Activated CD4-positive, alpha-beta T cell treated with anti-CD3 and anti-CD28 coated beads, Interleukin-2, Interleukin-4, amounts not matched to agents 100 ng/mL and 50 ng/mL, durations not matched to agents 16 hours and 8 hours (primary cell): Measurements from ENCODE around the gene MEGF6.

ENCODE experiments used
- DNase-seq: peaks from one replicate; pipeline ENCODE4 v3.0.0-alpha.2; 2020; ENCODE audit warnings: low spot score

MEGF6 gene

GRCh38 chr1:3552751-3553150 lies 58.6 kb downstream of the MEGF6 start:
- no peak for DNase-seq

- no peak for DNase-seq
Measured at GRCh38 chr1:3552176-3552575, 59.1 kb downstream of the MEGF6 start.

DNA sequence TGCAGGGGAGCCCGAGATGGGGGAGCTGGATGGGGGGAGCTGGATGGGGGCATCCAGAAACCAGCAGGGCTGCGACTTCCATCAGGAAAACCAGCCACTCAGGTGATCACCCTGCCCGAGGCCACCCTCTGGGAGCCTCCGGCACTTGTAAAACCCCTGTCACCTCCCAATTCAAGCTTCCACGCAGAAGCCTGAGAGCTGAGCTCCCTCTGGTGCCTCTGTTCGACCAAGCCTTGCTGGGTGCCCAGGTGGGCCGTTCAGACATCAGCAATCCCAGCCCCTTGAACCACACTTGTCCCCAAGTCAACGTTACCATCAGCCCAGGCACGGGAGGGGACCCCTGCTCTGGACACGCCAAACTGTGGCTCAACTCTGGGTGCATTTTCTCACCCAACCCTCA lies 59.6 kb downstream of the MEGF6 start:
- DNase-seq: no peak

GRCh38 chr1:3551290-3551678 lies 60.0 kb downstream of the MEGF6 start:
- no peak for DNase-seq

- DNase-seq: no peak
Measured at GRCh38 chr1:3550511-3551289, 60.6 kb downstream of the MEGF6 start.

DNA sequence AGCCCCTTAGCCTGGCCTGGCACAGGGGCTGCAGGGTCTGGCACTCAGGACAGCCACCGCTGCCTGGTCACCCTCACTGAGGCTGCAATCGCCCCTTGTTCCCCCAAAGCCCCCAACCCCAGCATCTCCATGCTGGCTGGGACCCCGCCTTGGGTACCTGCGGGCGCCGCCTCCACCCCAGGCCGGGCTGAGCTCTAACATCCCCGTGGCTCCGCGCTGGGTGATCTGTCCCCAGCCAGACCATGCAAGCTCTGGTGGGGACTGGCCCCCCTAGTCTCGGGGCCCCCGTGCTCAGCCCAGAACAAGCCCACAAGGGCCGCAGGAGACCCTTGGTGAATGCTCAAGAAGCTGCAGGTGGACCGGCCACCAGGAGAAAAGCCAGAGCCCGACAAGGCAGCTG lies 62.4 kb downstream of the MEGF6 start:
- DNase-seq: no peak

- DNase-seq: no peak
Measured at GRCh38 chr1:3548156-3548893, 63.0 kb downstream of the MEGF6 start.

- DNase-seq: no peak
Measured at GRCh38 chr1:3547055-3548005, 64.0 kb downstream of the MEGF6 start.

GRCh38 chr1:3546048-3546384 lies 65.3 kb downstream of the MEGF6 start:
- DNase-seq: no peak

DNA sequence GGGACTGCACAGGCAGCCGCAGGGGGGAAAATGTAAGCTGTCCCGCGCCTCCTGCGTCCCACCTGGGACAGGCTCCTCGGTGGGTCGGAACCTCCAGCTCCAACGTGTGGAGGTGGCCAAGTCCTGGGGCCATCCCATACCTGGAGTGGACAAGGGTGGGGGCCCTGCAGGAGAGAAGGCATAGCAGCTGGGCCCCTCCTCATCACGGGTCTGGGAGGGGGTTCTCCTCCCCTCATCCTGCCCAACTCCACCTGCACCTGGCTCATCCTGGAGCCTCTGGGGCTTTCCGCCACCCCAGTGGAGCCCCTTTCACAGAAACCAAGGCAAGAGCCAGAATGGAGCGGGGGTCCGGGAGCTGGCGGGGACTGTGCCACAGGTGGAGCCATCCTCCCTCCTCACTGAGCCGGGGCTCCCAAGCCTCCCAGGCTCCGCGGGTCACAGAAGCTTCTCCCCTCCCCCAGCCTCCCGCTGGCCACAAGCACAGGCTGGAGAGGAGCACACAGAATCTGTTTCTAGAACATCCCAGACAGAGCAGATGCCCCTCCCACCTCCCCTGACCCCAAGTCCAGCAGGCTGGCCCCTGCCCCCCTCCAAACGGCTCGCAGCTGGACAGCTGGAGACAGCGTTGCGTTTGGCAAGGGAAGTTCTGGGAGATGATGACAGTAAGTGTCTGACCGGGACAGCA lies 65.8 kb downstream of the MEGF6 start:
- DNase-seq: no peak

- no peak for DNase-seq
Measured at GRCh38 chr1:3544040-3544977, 67.0 kb downstream of the MEGF6 start.

DNA sequence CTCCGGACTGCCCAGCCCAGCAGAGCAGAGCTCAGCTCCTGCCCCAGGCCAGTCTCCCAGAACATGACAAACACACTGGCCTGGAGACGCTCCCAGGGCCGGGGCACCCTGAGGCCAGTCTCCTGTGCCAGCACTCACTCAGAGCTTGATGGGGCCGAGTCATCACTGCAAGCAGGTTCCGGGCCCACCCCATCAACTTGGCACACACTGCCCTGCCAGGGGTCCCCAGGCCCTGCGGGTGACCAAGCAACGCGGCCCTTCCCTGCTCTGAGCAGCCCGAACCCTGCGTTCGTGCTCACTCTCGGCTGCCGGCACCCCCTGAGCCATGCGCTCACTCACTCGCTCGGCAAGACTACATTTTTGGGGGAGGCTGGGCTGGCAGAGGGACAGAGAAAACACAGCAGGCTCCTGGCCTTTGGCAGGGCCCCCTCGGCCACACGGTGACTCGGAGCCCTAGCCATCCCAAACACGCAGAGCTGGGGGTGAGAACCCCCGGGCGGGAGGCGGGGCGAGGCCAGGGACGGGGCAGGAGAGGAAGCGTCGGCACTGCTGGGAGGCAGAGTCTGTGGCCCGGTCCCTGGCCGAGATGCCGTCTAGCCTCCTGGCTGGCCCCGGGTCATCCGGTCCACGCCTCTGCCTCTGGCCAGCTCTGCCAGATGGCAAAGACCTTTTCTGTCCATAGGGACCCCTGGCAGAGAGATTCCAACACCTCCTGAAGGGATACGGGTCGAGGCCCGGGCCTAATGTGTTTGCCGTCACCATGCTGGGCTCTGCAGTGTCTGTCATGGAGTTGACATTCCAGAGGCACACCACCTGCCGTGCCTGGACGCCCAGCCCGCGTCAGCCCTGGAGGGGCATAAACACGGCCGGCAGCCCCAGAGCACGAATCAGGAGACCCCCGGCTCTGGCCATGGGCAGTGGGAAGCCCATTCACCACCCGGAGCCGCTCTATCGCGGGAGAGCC lies 68.0 kb downstream of the MEGF6 start:
- DNase-seq: no peak

DNA sequence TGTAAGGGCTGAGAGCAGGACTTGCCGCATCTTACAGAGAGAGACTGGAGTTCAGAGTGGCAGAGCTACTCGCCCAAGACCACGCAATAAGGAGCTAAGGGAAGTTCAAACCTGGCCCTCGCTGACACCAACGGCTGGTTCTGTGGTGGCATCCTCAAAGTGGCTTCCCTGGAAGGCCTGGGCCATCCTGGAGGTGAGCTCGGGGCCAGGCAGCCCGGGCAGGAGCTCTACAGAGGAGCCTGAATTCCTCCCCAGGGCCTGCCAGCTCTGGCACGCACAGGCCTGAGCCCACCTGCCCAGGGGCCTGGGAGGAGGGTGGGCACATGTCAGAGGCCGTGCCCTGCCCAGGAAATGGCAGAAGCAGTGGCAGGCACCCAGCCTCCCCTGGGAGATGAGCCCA lies 68.6 kb downstream of the MEGF6 start:
- no peak for DNase-seq

DNA sequence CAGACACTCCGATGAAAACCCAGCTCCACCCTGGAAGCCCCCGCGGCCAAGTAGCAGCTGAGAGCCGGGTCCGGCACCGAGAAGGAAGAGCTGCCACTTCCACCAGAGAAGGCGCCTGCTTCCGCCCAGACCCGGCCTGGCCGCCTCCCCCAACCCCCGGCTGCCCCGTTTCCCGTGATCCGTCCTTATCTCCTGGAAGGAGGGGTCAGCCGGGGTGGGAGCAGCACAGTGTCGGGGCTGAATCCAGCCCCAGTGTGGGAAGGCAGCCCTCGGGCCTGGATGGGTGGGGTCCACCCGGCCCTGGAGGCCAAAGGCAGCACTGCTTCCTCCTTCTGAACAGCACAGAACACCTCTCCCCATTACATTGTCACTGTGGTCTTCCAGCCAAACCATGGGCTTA lies 69.4 kb downstream of the MEGF6 start:
- no peak for DNase-seq

GRCh38 chr1:3541465-3541864 lies 69.8 kb downstream of the MEGF6 start:
- DNase-seq: no peak

- no peak for DNase-seq
Measured at GRCh38 chr1:3540876-3541275, 70.4 kb downstream of the MEGF6 start.

DNA sequence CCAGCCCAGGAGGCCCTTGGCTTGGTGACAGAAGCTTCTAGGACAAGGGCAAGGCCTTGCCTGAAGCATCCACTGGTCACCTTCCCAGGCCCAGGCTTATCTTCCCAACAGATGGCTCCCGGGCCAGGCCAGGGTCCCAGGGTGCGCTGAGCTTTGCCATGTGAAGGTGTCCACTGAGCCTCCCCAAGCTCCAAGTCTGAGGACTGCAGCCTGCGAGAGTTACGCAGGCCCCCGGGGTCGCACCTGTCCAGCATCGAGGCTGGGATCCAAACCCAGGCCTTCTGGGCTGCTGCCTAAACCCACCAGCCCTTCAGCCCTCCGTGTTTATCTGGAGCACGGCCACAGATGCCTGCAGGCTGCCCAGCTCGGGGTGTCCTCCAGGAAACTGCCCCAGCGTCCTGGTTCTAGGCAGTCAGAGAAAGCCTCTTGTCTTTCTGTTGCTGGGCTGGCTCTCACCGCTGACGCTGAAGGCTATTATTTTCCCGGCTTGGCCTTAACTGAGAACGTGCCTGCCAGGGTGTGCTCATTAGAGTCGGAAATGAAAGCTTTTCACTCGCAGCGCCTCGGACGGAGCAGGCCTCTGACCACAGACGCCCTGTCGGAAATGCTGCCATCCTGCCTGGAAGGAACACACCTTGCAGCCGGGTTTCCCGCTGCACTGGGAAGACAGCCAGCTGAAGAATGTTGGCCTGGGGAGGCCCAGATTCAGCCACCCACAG lies 71.4 kb downstream of the MEGF6 start:
- DNase-seq: no peak

DNA sequence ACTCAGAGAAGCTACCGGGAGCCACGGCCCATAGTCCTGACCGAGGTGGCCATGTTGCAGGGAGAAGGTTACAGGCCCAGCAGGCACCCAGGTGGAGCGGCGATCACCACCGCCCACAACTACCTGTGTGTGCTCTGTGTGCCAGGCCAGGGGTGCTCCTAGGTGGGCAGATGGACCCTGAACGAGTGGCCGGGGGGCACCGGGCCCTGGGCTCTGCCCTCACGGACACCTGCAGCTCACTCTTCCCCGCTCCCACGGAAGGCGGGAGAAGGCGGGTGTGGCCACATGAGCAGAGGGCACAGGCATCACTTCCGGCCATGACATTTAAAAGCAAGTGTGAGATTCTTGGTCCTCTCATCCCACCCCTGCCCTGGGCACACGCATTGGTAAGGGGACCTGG lies 73.9 kb downstream of the MEGF6 start:
- DNase-seq: no peak
